GM18858 (cell line): Measurements from ENCODE around the gene MKNK1.

ENCODE experiments used
- ATAC-seq: cut with Tn5 transposase; IDR thresholded peaks from one replicate; pipeline ENCODE4 v1.9.1; 2021; ENCODE audit not compliant: unreplicated experiment

Gene MKNK1

GRCh38 chr1:46619656-46620258 lies 15.7 kb upstream of the MKNK1 start:
- no peak for ATAC-seq

- no peak for ATAC-seq
Measured at GRCh38 chr1:46618754-46619415, 14.8 kb upstream of the MKNK1 start.

- no peak for ATAC-seq
Measured at GRCh38 chr1:46617833-46618232, 13.8 kb upstream of the MKNK1 start.

- no peak for ATAC-seq
Measured at GRCh38 chr1:46617108-46617800, 13.2 kb upstream of the MKNK1 start.

GRCh38 chr1:46616277-46617107 lies 12.4 kb upstream of the MKNK1 start, which contains the start of gene MOB3C:
MOB3C (minus strand) TSS chr1:46616811; CDS start chr1:46613321, 3,490 bp downstream.
- peak; percentile 47 for ATAC-seq

GRCh38 chr1:46615735-46616134 lies 11.7 kb upstream of the MKNK1 start:
- ATAC-seq, result no peak

GRCh38 chr1:46615088-46615487 lies 11.0 kb upstream of the MKNK1 start:
- ATAC-seq, result no peak

- ATAC-seq, result no peak
Measured at GRCh38 chr1:46614604-46614984, 10.5 kb upstream of the MKNK1 start.

GRCh38 chr1:46613661-46614603 lies 9.9 kb upstream of the MKNK1 start:
- no peak for ATAC-seq

- ATAC-seq, result no peak
Measured at GRCh38 chr1:46612937-46613660, 9.0 kb upstream of the MKNK1 start.

- ATAC-seq, result no peak
Measured at GRCh38 chr1:46611691-46612221, 7.7 kb upstream of the MKNK1 start.

GRCh38 chr1:46607345-46608130 lies 3.5 kb upstream of the MKNK1 start:
- ATAC-seq, result no peak

- ATAC-seq, result no peak
Measured at GRCh38 chr1:46606255-46606965, 2.3 kb upstream of the MKNK1 start.

- no peak for ATAC-seq
Measured at GRCh38 chr1:46605232-46605631, 1.2 kb upstream of the MKNK1 start.

- ATAC-seq, result no peak
Measured at GRCh38 chr1:46603481-46603857, 599 bp downstream of the MKNK1 start.

- no peak for ATAC-seq
Measured at GRCh38 chr1:46601257-46602007, 2.6 kb downstream of the MKNK1 start.
